Transverse colon (tissue), 4 donors: ENCODE results near the gene CHGA. TPM values are rescaled to one million over a fixed set of nuclear protein-coding genes. Genes with fewer than 3 reads are reported as not detected.

Source experiments
- DNase-seq: peaks from one replicate; pipeline ENCODE4 v3.0.0-alpha.2; 2019
- H3K27ac ChIP-seq, 4 donors: fragments of 200-600 bp; sonication (generic); 2 replicates each; pipeline ENCODE4 v1.5.1; 2016 to 2018; ENCODE audit warnings: inconsistent platforms in 4 of 4
- H3K27me3 ChIP-seq: fragments of 200-600 bp; sonication (generic); 2 replicates; pipeline ENCODE4 v1.5.1; 2017; ENCODE audit warnings: inconsistent platforms
- H3K36me3 ChIP-seq, 4 donors: fragments of 200-600 bp; sonication (generic); 2 replicates each; pipeline ENCODE4 v1.5.1; 2017 to 2019; ENCODE audit warnings: inconsistent platforms in 4 of 4
- H3K4me1 ChIP-seq, 4 donors: fragments of 200-600 bp; sonication (generic); 2 replicates each; pipeline ENCODE4 v1.5.1; 2017 to 2020; ENCODE audit warnings: inconsistent platforms in 4 of 4
- H3K4me3 ChIP-seq, 4 donors: fragments of 200-600 bp; sonication (generic); 1 replicate in 1 of 4; 2 replicates in 3 of 4; pipeline versions ENCODE4 v1.5.1 to v1.6.1; 2017 to 2019; ENCODE audit warnings: inconsistent platforms in 4 of 4
- H3K9me3 ChIP-seq, 2 donors: fragments of 200-600 bp; sonication (generic); 2 replicates each; pipeline ENCODE4 v1.5.1; 2017 to 2019; ENCODE audit warnings: inconsistent platforms in 2 of 2
- EP300 ChIP-seq: sonication (generic); formaldehyde crosslinking; IDR thresholded peaks from one replicate; pipeline ENCODE4 v1.6.1; 2017; ENCODE audit warnings: antibody characterized with exemption, low read depth
- POLR2A ChIP-seq: fragments of 450-650 bp; IDR thresholded peaks from one replicate; pipeline ENCODE4 v1.6.1; 2016; ENCODE audit warnings: antibody characterized with exemption, mild to moderate bottlenecking, moderate library complexity
- POLR2AphosphoS5 ChIP-seq, 3 donors: sonication (generic); formaldehyde crosslinking; IDR thresholded peaks; one replicate each; pipeline ENCODE4 v1.6.1; 2016; ENCODE audit warnings: antibody characterized with exemption in 3 of 3
- WGBS, 2 donors: methylation state at CpG; one replicate each; pipeline ENCODE4 v1.1.5; 2018; ENCODE audit warnings: low coverage in 1 of 2; 5-methylcytosine and 5-hydroxymethylcytosine counted together
- in situ Hi-C, 4 donors: fragments of 200-750 bp; cut with MboI; loops; one replicate each; pipeline versions ENCODE4 v1.15.0 to v1.15.1; 2017; ENCODE audit warnings: low sequenced_read_pairs in 3 of 4, low pct_ligation_motif_present in 1 of 4, low pct_unique_long_range_greater_than_20kb in 1 of 4
- intact Hi-C: fragments of 100-400 bp; cut with DNase I; formaldehyde crosslinking; loops from one replicate; pipeline ENCODE4 v1.15.1; 2023; ENCODE audit warnings: low total_unique reads
- total RNA-seq, 4 donors: library from RNA; depleted of rRNA; stranded (reverse); fragments of >200 nt; gene quantifications; one replicate each; pipeline ENCODE4 v1.1.0, GENCODE V29; 2016
- TF ChIP-seq, protein P1 (sequence below), 5 experiments: fragments of 200-600 bp in 3 of 5; fragments of 450-650 bp in 2 of 5; sonication (generic) in 3 of 5; IDR thresholded peaks; 1 replicate in 2 of 5; 2 replicates in 3 of 5; pipeline ENCODE4 v1.5.1; 2016 to 2017; ENCODE audit warnings: antibody characterized with exemption in 5 of 5, inconsistent platforms in 3 of 5, mild to moderate bottlenecking in 2 of 5, moderate library complexity in 1 of 5

Gene CHGA
- total RNA-seq, 4 donors from 2014 or later = 9.2 to 215 (median 40.7) TPM

DNA sequence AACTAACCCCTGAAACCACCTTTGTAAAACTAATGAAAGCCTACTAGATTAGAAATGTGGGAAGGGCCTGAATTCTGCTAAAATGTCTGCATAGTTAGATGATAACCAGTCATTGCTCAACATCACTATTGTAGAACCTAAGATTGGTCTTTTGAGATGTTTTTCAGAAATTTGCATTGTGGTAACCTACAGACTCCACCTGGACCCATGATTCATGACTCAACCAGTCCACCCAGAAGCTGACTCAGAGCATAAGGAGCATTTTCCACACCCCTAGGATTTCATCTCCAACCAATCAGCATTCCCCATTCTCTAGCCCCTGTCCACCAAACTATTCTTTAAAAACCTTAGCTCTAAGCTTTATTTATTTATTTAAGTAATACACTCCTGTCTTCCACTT, 30.4 kb upstream of the CHGA start:
- H3K9me3 ChIP-seq = peaks cover 0 to 6% of the 10 kb centered on the region in 2 donors
- DNase-seq = no peak
- in situ Hi-C loops (no loop called here), intact Hi-C loops (no loop called here)
- no peak overlapping the region for H3K4me3 ChIP-seq
- H3K27me3 ChIP-seq = no peaks in the 10 kb centered on the region
- no peaks in the 10 kb centered on the region for H3K36me3 ChIP-seq
- no peak overlapping the region for H3K27ac ChIP-seq
- TF ChIP-seq, protein P1, sequence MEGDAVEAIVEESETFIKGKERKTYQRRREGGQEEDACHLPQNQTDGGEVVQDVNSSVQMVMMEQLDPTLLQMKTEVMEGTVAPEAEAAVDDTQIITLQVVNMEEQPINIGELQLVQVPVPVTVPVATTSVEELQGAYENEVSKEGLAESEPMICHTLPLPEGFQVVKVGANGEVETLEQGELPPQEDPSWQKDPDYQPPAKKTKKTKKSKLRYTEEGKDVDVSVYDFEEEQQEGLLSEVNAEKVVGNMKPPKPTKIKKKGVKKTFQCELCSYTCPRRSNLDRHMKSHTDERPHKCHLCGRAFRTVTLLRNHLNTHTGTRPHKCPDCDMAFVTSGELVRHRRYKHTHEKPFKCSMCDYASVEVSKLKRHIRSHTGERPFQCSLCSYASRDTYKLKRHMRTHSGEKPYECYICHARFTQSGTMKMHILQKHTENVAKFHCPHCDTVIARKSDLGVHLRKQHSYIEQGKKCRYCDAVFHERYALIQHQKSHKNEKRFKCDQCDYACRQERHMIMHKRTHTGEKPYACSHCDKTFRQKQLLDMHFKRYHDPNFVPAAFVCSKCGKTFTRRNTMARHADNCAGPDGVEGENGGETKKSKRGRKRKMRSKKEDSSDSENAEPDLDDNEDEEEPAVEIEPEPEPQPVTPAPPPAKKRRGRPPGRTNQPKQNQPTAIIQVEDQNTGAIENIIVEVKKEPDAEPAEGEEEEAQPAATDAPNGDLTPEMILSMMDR (IDR thresholded peaks at IDR 0.05) = no peak
- TF ChIP-seq POLR2A = no peak
- TF ChIP-seq EP300 = no peak
- no peak for TF ChIP-seq POLR2AphosphoS5 (IDR thresholded peaks at IDR 0.05)
- H3K4me1 ChIP-seq = no peaks in the 10 kb centered on the region

DNA sequence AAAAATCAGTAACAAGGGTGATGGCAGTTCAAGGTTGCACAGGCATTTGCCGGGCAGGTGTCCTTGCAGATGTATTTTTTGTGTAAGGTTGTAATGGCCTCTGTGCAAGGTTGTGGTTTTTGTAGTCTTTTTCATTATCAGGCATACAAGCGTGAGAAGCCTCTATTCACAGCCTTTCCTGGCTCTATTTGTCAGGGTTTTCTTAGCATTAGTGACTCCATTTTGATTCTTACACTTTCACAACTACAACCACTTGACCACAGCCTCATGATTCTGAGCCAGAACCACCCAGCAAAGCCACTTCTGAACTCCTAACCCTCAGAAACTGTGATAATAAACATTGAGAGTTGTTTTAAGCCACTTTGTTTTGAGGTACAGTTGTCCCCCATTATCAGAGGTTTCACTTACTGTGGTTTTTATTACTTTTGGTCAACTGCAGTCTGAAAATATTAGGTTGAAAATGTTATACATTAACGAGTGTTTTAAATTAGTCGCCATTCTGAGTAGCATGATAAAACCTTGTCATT, 27.5 kb upstream of the CHGA start:
- Histone ChIP-seq H3K4me3 (no peak overlapping the region), H3K27me3 (peaks cover 10% of the 10 kb centered on the region), H3K4me1 (no peaks in the 10 kb centered on the region), H3K27ac (no peak overlapping the region), H3K9me3 (peaks cover 0 to 6% of the 10 kb centered on the region in 2 donors), H3K36me3 (no peaks in the 10 kb centered on the region)
- TF ChIP-seq POLR2A (no peak), POLR2AphosphoS5 (IDR thresholded peaks at IDR 0.05) (no peak), EP300 (no peak)
- TF ChIP-seq, protein P1 (IDR thresholded peaks at IDR 0.05) = no peak
- 76 to 83% methylated on average over 4 of the region's 4 CpGs for WGBS, 2 donors
- in situ Hi-C loops (no loop called here), intact Hi-C loops (no loop called here)
- no peak for DNase-seq

DNA sequence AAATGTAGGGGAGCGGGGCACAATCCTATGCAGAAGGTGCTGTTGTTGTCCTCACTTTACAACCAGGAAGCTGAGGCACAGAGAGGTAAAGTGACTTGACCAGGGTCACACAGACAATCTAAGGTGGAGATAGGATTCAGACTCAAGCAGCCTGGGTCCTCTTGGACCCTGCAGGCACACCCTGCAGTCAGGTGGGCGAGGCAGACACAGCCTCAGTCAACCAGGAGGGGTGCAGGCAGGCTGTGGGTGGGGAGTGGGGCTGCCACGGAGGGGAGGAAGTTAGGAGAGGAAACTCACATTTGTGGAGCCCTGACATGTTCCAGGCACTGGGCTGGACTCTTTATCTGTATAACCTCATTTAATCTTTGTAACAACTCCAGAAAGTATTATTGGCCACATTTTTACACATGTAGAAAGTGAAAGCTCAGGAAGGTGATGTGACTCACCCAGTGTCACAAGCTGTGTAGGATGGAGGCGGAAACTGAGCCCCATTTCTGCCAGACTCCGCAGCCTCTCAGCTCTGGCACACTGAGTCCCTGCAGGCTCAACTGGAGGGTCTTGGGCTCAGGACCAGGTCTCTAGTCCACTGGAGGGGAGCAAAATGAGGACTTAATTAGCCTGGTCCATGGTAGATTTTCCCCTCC, 24.9 kb upstream of the CHGA start:
- H3K27ac ChIP-seq = no peak overlapping the region
- intact Hi-C loops (no loop called here), in situ Hi-C loops (no loop called here)
- no peak for DNase-seq
- no peaks in the 10 kb centered on the region for H3K36me3 ChIP-seq
- no peak overlapping the region for H3K4me3 ChIP-seq
- H3K9me3 ChIP-seq = peaks cover 0 to 1% of the 10 kb centered on the region in 2 donors
- H3K27me3 ChIP-seq = peaks cover 24% of the 10 kb centered on the region
- H3K4me1 ChIP-seq = no peaks in the 10 kb centered on the region
- WGBS, 2 donors = 65% methylated on average over 5 of the region's 5 CpGs; no CpG with 5 or more reads in 1 of the 2 donors
- TF ChIP-seq, protein P1 (IDR thresholded peaks at IDR 0.05) = no peak
- TF ChIP-seq EP300 (no peak), POLR2AphosphoS5 (IDR thresholded peaks at IDR 0.05) (no peak), POLR2A (no peak)

DNA sequence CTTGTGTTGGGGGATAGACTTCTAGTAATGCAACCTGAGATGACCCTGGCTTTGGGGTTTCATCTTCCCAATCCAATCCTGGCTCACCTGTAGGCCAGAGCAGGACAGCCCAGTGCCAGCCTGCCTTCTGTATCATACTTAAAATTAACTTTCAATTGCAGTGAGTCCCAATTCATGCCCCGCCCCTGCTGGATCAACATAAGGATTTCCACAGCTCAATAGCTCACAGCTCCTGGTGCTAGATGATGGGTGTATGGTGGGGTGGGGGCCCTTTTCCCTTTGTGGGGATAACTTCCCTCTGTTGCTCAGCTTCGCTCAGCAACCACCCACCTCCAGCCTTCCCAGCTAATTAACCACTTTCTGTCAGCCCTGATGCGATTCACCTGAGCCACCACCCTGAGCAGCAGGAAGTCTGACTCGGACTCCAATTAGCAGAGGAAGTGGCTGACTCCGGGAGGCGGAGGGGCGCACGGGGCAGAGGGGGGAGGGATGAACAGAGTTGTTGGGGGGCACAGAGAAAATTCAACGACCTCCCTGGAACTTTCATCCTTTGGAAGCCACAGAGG, 24.3 kb upstream of the CHGA start:
- Histone ChIP-seq H3K36me3 (no peaks in the 10 kb centered on the region), H3K9me3 (no peaks in the 10 kb centered on the region), H3K4me1 (no peaks in the 10 kb centered on the region), H3K27ac (no peak overlapping the region), H3K27me3 (peaks cover 30% of the 10 kb centered on the region), H3K4me3 (no peak overlapping the region)
- WGBS, 2 donors = 31 to 38% methylated on average over 2 to 9 of the region's 9 CpGs
- intact Hi-C loops (no loop called here), in situ Hi-C loops (no loop called here)
- TF ChIP-seq POLR2AphosphoS5 (IDR thresholded peaks at IDR 0.05) = no peak
- TF ChIP-seq EP300 = no peak
- no peak for TF ChIP-seq POLR2A
- DNase-seq = no peak

DNA sequence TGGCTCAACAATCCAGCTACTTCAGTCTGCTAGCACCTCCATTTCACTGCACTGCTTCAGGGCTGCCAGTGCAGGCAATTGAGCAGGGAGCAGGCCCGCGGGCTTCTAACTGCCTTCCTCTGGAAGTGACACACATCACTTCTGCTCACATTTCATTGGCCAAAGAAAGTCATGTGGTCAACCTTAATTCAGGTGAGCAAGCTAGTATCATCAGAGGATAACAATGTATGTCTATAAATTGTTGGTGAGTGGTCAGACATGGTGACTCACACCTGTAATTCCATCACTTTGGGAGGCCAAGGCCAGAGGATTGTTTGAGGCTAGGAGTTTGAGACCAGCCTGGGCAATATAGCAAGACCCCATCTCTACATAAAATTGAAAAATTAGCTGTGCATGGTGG, 22.3 kb upstream of the CHGA start:
- intact Hi-C loops = no loop called here
- H3K27ac ChIP-seq = no peak overlapping the region
- H3K36me3 ChIP-seq = no peaks in the 10 kb centered on the region
- H3K4me1 ChIP-seq = no peaks in the 10 kb centered on the region
- peaks cover 35% of the 10 kb centered on the region for H3K27me3 ChIP-seq
- no peak overlapping the region for H3K4me3 ChIP-seq
- TF ChIP-seq EP300 (no peak), POLR2AphosphoS5 (IDR thresholded peaks at IDR 0.05) (no peak), POLR2A (no peak)
- TF ChIP-seq, protein P1 (IDR thresholded peaks at IDR 0.05) = no peak
- 90% methylated on average over 2 of the region's 2 CpGs for WGBS, 2 donors
- in situ Hi-C loops = no loop called here
- DNase-seq = no peak
- H3K9me3 ChIP-seq = no peaks in the 10 kb centered on the region
